Sigmoid colon (tissue), 4 donors: ENCODE data around the gene PTPDC1.

ENCODE experiments used
- CTCF ChIP-seq, 4 experiments: fragments of 450-650 bp in 3 of 4; fragments of 200-600 bp in 1 of 4; IDR thresholded peaks; one replicate each; pipeline ENCODE4 v1.5.1; 2016 to 2019; ENCODE audit warnings: antibody characterized with exemption in 4 of 4, mild to moderate bottlenecking in 3 of 4, moderate library complexity in 2 of 4
- POLR2AphosphoS5 ChIP-seq, 4 donors: sonication (generic); formaldehyde crosslinking; IDR thresholded peaks; one replicate each; pipeline ENCODE4 v1.6.1; 2017; ENCODE audit warnings: antibody characterized with exemption in 4 of 4

- TF ChIP-seq CTCF (IDR thresholded peaks at IDR 0.05): no peak
- TF ChIP-seq POLR2AphosphoS5 (IDR thresholded peaks at IDR 0.05): no peak
Observed at GRCh38 chr9:94096819-94097577, 12.7 kb downstream of the PTPDC1 start.
